ENCODE data around the gene CARD19. TPM values are rescaled to one million over a fixed set of nuclear protein-coding genes. Genes with fewer than 3 reads are reported as not detected.
A peak's percentile ranks its signal among the peaks of the same experiment; 100 is the strongest.

The CARD19 gene
- total RNA-seq, 4 donors from 2014 or later: 45.6 to 67.7 (median 60.7) TPM

DNA sequence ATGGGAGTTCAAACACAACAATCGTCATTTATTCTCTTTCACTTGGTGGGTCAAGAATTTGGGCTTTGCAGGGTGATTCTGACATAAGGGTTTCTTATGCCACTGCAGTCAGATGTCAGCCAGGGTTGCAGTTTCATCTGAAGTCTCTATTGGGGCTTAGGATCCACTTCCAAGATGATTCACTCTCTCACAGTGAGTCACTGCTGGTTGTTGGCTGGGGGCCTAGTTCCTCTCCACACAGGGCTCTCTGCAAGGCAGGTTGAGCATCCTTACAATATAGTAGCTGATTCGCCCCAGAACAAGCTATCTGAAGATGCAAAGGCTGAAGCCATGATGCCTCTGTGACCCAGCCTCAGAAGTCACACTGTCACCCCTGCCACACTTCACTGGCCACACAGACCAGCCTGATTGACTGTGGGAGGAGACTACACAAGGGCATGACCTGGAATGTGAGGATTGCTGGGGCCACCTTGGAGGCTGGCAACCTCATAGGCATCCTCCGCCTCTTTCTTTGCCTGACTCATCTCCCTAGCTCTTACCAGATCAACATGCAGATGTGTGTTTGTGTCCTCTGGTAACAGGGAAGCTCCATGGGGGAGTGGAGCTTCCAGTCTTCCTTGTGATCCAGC lies 4.5 kb upstream of the CARD19 start:
- H3K4me3 ChIP-seq (ENCODE audit: low read depth, poor library complexity, severe bottlenecking): no peak overlapping the region
- WGBS, 2 donors: 56 to 87% methylated on average over 3 of the region's 3 CpGs
- DNase-seq (ENCODE audit: low spot score in 2 of 2): peak in 1 of 2 donors; percentile 72
- TF ChIP-seq CTCF (IDR thresholded peaks at IDR 0.05): no peak
- no peak for TF ChIP-seq POLR2A (IDR thresholded peaks at IDR 0.05)
- intact Hi-C loops (cut with DNase I; ENCODE audit: low total_unique reads): no loop called here

GRCh38 chr9:93092251-93092991 lies 3.6 kb upstream of the CARD19 start:
- TF ChIP-seq POLR2A (IDR thresholded peaks at IDR 0.05) (no peak), CTCF (IDR thresholded peaks at IDR 0.05) (no peak)
- no peak overlapping the region for H3K4me3 ChIP-seq (ENCODE audit: low read depth, poor library complexity, severe bottlenecking)
- intact Hi-C loops (cut with DNase I; ENCODE audit: low total_unique reads): no loop called here
- WGBS, 2 donors: 74 to 91% methylated on average over 7 of the region's 7 CpGs
- peak in 1 of 2 donors; percentile 76 for DNase-seq (ENCODE audit: low spot score in 2 of 2)

- H3K4me3 ChIP-seq (ENCODE audit: low read depth, poor library complexity, severe bottlenecking): no peak overlapping the region
- no peak for TF ChIP-seq POLR2A (IDR thresholded peaks at IDR 0.05)
- no peak for TF ChIP-seq CTCF (IDR thresholded peaks at IDR 0.05)
- WGBS, 2 donors: 43 to 62% methylated on average over 11 of the region's 11 CpGs
- intact Hi-C loops (cut with DNase I; ENCODE audit: low total_unique reads): no loop called here
- peak in 1 of 2 donors; percentile 82 for DNase-seq (ENCODE audit: low spot score in 2 of 2)
Measured at GRCh38 chr9:93093127-93093876, 2.7 kb upstream of the CARD19 start.

DNA sequence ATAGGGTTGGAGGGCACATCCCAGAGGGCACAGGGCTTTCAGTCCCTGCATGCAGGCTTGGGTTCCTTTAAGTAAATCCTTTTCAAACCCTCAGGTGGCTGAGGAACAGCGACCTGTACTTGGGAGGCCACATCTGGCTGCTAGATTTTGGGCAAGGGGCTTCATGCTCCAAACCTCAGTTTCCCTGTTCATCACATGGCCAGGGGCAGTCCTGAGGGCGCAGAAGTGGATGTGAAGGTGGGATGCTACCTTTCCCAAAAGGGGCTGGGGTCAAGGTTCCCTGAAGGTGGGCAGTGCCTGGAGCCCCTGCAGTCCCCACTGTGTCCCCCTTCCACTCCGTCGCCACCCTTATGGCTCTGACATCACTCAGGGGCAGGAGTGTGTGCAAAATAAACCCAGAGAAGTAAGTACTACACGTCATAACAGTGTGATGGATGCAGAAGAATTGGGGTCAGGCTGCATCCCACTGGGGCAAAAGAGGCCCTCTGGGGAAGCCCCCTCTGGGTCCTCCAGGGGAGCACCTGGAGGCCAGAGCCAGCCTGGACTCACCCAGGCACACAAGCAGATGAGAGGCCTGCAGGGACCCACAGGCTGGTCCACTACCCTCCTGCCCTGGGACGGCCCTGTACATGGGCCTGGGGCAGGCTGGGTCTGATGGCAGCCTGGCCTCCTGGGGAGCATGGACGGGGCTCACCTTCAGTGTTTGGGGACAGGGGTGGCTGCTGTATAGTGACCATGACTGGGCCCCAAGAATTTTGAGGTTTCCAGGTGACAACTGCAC lies 1.9 kb upstream of the CARD19 start:
- H3K4me3 ChIP-seq (ENCODE audit: low read depth, poor library complexity, severe bottlenecking): no peak overlapping the region
- DNase-seq (ENCODE audit: low spot score in 2 of 2): peak; percentile 36 to 87
- intact Hi-C loops (cut with DNase I; ENCODE audit: low total_unique reads): no loop called here
- TF ChIP-seq CTCF (IDR thresholded peaks at IDR 0.05) (no peak), POLR2A (IDR thresholded peaks at IDR 0.05) (no peak)
- 75 to 76% methylated on average over 7 of the region's 7 CpGs for WGBS, 2 donors

- TF ChIP-seq CTCF (IDR thresholded peaks at IDR 0.05) (no peak), POLR2A (IDR thresholded peaks at IDR 0.05) (no peak)
- intact Hi-C loops (cut with DNase I; ENCODE audit: low total_unique reads): no loop called here
- H3K4me3 ChIP-seq (ENCODE audit: low read depth, poor library complexity, severe bottlenecking): no peak overlapping the region
- peak; percentile 67 to 94 for DNase-seq (ENCODE audit: low spot score in 2 of 2)
- 56 to 57% methylated on average over 11 of the region's 11 CpGs for WGBS, 2 donors
Measured at GRCh38 chr9:93094658-93095204, 1.3 kb upstream of the CARD19 start.
